Neural crest cell (in vitro differentiated cells): Measurements from ENCODE around the gene MPO. TPM values are rescaled to one million over a fixed set of nuclear protein-coding genes. Genes with fewer than 3 reads are reported as not detected.

ENCODE experiments used
- DNase-seq: peaks from one replicate; pipeline ENCODE4 v3.0.0; 2021; ENCODE audit warnings: low read depth, mixed read lengths, low spot score
- H3K27ac Mint-ChIP-seq: one replicate; pipeline ENCODE4 v1.8.0; 2021; ENCODE audit warnings: mild to moderate bottlenecking, mixed read lengths; ENCODE audit not compliant: unreplicated experiment
- H3K27me3 Mint-ChIP-seq: 2 replicates; pipeline ENCODE4 v1.8.0; 2021; ENCODE audit warnings: low read depth, mild to moderate bottlenecking, mixed read lengths
- H3K36me3 Mint-ChIP-seq: 2 replicates; pipeline ENCODE4 v1.8.0; 2021; ENCODE audit warnings: low read depth, mild to moderate bottlenecking, mixed read lengths
- H3K4me1 Mint-ChIP-seq: 2 replicates; pipeline ENCODE4 v1.8.0; 2021; ENCODE audit warnings: mixed read lengths
- H3K4me3 Mint-ChIP-seq: one replicate; pipeline ENCODE4 v1.8.0; 2021; ENCODE audit warnings: mild to moderate bottlenecking, mixed read lengths
- H3K9me3 Mint-ChIP-seq: 2 replicates; pipeline ENCODE4 v1.8.0; 2021; ENCODE audit warnings: mixed read lengths
- total RNA-seq: library from RNA; stranded (reverse); gene quantifications from 2 replicates; pipeline ENCODE4 v1.2.1, GENCODE V29; 2021
- TF ChIP-seq, protein P1 (sequence below): fragments of 200-600 bp; sonication (generic); conservative IDR thresholded peaks from 2 replicates; pipeline ENCODE4 v1.5.0; 2021; ENCODE audit warnings: antibody characterized with exemption, mild to moderate bottlenecking

The MPO gene
- total RNA-seq, 1 donor from 2014 or later: not detected

DNA sequence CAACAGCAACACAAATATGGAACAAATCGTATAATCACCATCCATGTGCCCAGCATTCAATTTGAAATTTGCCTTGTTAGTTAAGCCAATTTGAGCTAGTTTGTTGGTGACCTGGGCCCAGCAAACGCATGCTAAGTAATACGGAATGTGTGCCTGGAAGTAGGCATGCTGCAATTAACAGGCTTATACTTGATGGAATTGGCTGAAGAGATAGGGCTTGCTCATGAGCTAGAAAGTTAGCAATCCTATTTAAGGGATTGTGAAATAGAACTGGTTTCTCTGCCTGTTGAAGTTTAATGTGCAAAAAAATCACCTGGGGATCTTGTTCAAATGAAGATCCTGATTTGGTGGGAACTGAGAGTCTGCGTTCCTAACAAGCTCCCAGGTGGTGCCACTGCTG, 50.9 kb downstream of the MPO start:
- no peaks in the 10 kb centered on the region for H3K4me1 Mint-ChIP-seq
- H3K27ac Mint-ChIP-seq: no peak overlapping the region
- H3K27me3 Mint-ChIP-seq: peaks cover 50% of the 10 kb centered on the region
- DNase-seq: no peak
- H3K36me3 Mint-ChIP-seq: no peaks in the 10 kb centered on the region
- H3K4me3 Mint-ChIP-seq: no peak overlapping the region
- no peaks in the 10 kb centered on the region for H3K9me3 Mint-ChIP-seq
- TF ChIP-seq, protein P1, sequence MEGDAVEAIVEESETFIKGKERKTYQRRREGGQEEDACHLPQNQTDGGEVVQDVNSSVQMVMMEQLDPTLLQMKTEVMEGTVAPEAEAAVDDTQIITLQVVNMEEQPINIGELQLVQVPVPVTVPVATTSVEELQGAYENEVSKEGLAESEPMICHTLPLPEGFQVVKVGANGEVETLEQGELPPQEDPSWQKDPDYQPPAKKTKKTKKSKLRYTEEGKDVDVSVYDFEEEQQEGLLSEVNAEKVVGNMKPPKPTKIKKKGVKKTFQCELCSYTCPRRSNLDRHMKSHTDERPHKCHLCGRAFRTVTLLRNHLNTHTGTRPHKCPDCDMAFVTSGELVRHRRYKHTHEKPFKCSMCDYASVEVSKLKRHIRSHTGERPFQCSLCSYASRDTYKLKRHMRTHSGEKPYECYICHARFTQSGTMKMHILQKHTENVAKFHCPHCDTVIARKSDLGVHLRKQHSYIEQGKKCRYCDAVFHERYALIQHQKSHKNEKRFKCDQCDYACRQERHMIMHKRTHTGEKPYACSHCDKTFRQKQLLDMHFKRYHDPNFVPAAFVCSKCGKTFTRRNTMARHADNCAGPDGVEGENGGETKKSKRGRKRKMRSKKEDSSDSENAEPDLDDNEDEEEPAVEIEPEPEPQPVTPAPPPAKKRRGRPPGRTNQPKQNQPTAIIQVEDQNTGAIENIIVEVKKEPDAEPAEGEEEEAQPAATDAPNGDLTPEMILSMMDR: no peak

DNA sequence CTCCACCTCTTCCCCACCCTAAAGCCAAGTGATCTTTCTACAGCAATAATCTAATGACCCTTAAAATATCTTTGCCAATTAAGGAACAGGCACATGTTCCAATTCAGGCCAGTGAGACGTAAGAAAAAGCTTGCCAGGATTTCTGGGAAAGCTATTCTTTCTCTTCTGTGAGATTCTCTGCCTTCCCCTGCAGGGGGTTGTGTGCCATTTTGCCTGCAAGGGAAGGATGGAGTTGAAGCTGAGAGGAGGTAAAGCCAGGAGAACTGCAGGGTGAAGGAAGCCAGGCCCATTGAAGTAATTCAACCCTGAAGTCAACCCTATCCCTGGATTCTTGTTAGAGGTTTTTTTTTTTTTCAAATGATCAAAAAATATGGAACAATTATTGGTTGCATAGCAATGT, 51.4 kb downstream of the MPO start:
- Mint-ChIP-seq H3K27me3 (peaks cover 47% of the 10 kb centered on the region), H3K9me3 (no peaks in the 10 kb centered on the region), H3K4me3 (no peak overlapping the region), H3K36me3 (no peaks in the 10 kb centered on the region), H3K27ac (no peak overlapping the region), H3K4me1 (no peaks in the 10 kb centered on the region)
- TF ChIP-seq, protein P1: no peak
- no peak for DNase-seq

DNA sequence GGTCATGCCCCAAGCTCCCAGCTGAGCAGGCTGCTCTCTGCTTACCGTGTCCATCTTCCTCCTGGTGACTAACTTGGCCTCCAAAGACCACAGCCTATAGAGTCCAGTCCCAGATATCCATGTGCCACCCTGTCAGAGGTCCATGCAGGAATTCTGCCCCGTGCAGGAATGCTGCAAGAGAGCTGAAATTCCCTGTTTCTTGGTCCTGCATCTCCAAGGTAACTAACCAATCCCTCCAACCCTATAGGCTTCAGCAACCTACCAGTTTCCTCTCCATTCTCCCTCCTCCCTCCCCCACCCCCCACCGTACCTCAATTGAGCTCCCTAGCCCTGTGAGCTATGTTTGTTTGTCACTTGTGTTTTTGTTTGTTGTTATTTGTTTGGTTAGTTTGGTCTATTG, 52.1 kb downstream of the MPO start:
- H3K4me3 Mint-ChIP-seq: no peak overlapping the region
- no peaks in the 10 kb centered on the region for H3K36me3 Mint-ChIP-seq
- no peaks in the 10 kb centered on the region for H3K9me3 Mint-ChIP-seq
- no peaks in the 10 kb centered on the region for H3K4me1 Mint-ChIP-seq
- TF ChIP-seq, protein P1: no peak
- no peak overlapping the region for H3K27ac Mint-ChIP-seq
- DNase-seq: no peak
- H3K27me3 Mint-ChIP-seq: peaks cover 45% of the 10 kb centered on the region

DNA sequence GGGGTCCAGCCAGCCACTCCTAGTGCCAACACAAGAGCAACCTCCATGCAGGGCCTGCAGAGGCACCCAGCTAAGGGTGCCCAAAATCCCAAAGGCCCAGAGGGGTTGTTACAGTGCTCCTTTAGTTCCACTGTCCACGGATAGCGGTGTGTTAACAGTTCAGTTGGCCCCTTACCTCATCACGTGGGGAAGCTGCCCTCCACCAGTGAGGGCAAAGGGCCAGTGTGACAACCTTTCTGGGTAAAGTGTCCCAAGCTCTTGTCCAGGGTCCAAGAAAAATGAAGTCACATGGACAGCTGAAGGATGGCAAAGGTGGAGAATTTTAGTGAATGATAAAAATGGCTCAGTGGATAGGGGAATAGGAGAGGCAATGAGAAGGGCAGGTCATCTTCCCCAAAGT, 53.0 kb downstream of the MPO start:
- Mint-ChIP-seq H3K9me3 (no peaks in the 10 kb centered on the region), H3K27me3 (peaks cover 49% of the 10 kb centered on the region), H3K36me3 (no peaks in the 10 kb centered on the region), H3K4me1 (no peaks in the 10 kb centered on the region), H3K27ac (no peak overlapping the region), H3K4me3 (no peak overlapping the region)
- DNase-seq: no peak
- TF ChIP-seq, protein P1: no peak

DNA sequence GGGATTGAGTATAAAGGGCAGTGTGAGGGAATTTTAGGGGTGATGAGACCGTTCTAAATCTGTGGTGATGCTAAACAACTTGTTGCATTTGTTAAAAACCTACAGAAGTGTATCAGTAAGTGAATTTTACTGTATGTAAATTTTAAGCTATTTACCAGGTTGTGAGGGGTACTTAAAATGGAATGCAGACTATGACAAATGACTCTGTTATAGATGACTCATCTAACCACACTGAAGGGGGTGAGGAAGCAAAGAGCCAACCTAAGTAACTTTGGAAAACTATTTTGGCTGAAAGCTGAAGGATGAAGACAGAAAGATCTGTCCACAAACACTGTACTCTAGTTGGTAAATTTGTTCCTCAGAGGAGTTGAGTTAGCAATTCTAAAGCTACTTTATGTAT, 56.4 kb downstream of the MPO start:
- H3K27me3 Mint-ChIP-seq: peaks cover 43% of the 10 kb centered on the region
- DNase-seq: no peak
- peaks cover 3% of the 10 kb centered on the region for H3K4me1 Mint-ChIP-seq
- no peak overlapping the region for H3K4me3 Mint-ChIP-seq
- no peak overlapping the region for H3K27ac Mint-ChIP-seq
- TF ChIP-seq, protein P1: no peak
- H3K9me3 Mint-ChIP-seq: no peaks in the 10 kb centered on the region
- peaks cover 2% of the 10 kb centered on the region for H3K36me3 Mint-ChIP-seq

Other genes starting within 250 kb of the MPO start
- 95.9 and 99.9 TPM in 2 replicates for gene DYNLL2, start 197.5 kb downstream of the MPO start, total RNA-seq
- 0.12 TPM in 1 of 2 replicates, not detected in the other for gene OR4D1, start 132.6 kb downstream of the MPO start, total RNA-seq
- not detected in 2 replicates for gene OR4D2, start 114.0 kb downstream of the MPO start, total RNA-seq
- gene EPX, start 88.2 kb downstream of the MPO start, total RNA-seq: not detected in 2 replicates
- 34.2 and 38.2 TPM in 2 replicates for gene MKS1, start 61.7 kb downstream of the MPO start, total RNA-seq
- gene LPO, start 42.4 kb downstream of the MPO start, total RNA-seq: not detected in 2 replicates
- 27.9 and 30.5 TPM in 2 replicates for gene TSPOAP1, start 47.9 kb upstream of the MPO start, total RNA-seq
- gene SUPT4H1, start 71.3 kb upstream of the MPO start, total RNA-seq: 79.1 and 83.8 TPM in 2 replicates
- gene RNF43, start 136.6 kb upstream of the MPO start, total RNA-seq: 2.0 and 3.2 TPM in 2 replicates
- 0.05 and 0.11 TPM in 2 replicates for gene HSF5, start 207.5 kb upstream of the MPO start, total RNA-seq
- gene MTMR4, start 233.7 kb upstream of the MPO start, total RNA-seq: 97.4 and 102 TPM in 2 replicates